ENCODE results near the gene PKDCC.
"Not testable (repeated sequence)": the region's sequence is repeated elsewhere in the genome, so short reads cannot be mapped to it uniquely, and the experiment has no call there.

The PKDCC gene

GRCh38 chr2:42074661-42075060 is 26.8 kb downstream of the PKDCC start:
- Histone ChIP-seq H3K9me3 (ENCODE audit: control insufficient read depth, insufficient read depth, low read length) (no peaks in the 10 kb centered on the region), H3K4me1 (ENCODE audit: insufficient read depth, low read length) (no peaks in the 10 kb centered on the region; the same call in 1 of the 2 replicates), H3K36me3 (ENCODE audit: insufficient read depth, low read length) (no peaks in the 10 kb centered on the region), H3K9ac (ENCODE audit: low read depth, low read length) (no peak overlapping the region)

DNA sequence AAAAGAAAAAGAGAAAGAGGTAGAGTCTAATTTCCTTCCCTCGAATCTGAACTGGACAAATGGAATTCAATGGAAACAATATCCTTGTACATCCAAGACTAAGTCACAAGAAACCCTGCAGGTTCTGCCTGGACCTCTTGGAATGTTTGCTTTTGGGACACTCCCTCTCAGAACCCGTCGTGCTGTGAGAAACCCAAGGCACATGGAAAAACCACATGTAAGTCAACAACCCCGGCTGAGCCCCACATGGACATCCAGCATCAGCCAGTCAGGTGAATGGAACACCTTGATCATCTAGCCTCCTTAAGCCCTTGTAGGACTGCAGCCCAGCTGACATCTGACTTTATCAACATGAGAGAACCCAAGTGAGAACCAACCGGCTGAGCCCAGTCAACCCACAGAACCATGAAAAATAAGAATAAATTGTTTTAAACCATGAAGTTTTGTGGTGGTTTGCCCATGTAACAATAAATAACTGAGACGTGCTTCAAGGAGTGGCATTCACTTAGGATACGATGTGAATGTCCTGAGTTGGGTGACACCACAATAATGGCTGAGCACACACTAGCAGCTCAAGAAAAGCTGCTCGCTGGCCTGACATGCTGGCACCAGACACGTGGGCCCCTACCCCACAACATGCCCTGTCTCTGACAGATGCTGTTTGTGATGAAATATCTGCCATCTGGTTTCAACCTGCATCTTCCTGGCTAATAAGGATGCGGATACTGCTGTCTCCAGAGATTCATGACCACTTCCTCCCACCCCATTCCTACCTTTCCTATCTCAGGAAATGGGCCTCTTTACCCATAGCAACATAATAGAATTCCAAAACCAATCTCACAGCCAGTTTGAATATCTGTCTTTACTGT is 28.8 kb downstream of the PKDCC start:
- Histone ChIP-seq H3K9ac (ENCODE audit: low read depth, low read length) (no peak overlapping the region), H3K36me3 (ENCODE audit: insufficient read depth, low read length) (no peaks in the 10 kb centered on the region), H3K4me1 (ENCODE audit: insufficient read depth, low read length) (no peaks in the 10 kb centered on the region; the same call in 1 of the 2 replicates), H3K9me3 (ENCODE audit: control insufficient read depth, insufficient read depth, low read length) (no peaks in the 10 kb centered on the region; the same call in 1 of the 2 replicates)

DNA sequence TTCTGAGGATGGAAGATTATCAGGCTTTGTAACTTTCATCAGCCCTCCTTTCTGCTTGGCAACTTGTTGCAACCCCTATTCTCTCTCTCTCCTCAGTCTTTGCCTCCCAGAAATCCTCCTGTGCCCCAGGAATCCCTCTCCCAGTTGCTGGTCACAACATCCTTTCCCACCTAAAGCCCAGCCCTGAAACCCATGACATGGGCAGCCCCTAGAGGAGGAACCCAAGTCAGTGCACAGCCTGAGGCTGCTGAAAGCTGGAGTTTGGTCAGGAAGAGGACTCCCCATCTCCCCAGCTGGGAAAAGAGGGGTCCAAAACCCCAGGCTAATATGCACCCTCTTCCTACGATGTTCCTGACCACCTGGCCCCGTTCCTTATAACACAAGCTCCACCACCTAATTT is 29.5 kb downstream of the PKDCC start:
- Histone ChIP-seq H3K36me3 (ENCODE audit: insufficient read depth, low read length) (no peaks in the 10 kb centered on the region), H3K9me3 (ENCODE audit: control insufficient read depth, insufficient read depth, low read length) (no peaks in the 10 kb centered on the region; the same call in 1 of the 2 replicates), H3K4me1 (ENCODE audit: insufficient read depth, low read length) (no peaks in the 10 kb centered on the region; the same call in 1 of the 2 replicates), H3K9ac (ENCODE audit: low read depth, low read length) (no peak overlapping the region)

- no peak overlapping the region for H3K9ac ChIP-seq (ENCODE audit: low read depth, low read length)
- no peaks in the 10 kb centered on the region for H3K4me1 ChIP-seq (ENCODE audit: insufficient read depth, low read length)
- no peaks in the 10 kb centered on the region; the same call in 1 of the 2 replicates for H3K9me3 ChIP-seq (ENCODE audit: control insufficient read depth, insufficient read depth, low read length)
- H3K36me3 ChIP-seq (ENCODE audit: insufficient read depth, low read length) = no peaks in the 10 kb centered on the region
Observed at GRCh38 chr2:42079737-42080287, 32.0 kb downstream of the PKDCC start.

GRCh38 chr2:42081151-42081550 is 33.3 kb downstream of the PKDCC start:
- H3K9me3 ChIP-seq (ENCODE audit: control insufficient read depth, insufficient read depth, low read length) = not testable (repeated sequence)

GRCh38 chr2:42082016-42082415 is 34.2 kb downstream of the PKDCC start:
- Histone ChIP-seq H3K4me1 (ENCODE audit: insufficient read depth, low read length) (0 out of 2 replicates have a peak, but pooled peaks cover 3% of the 10 kb centered on the region), H3K9me3 (ENCODE audit: control insufficient read depth, insufficient read depth, low read length) (no peaks in the 10 kb centered on the region; the same call in 1 of the 2 replicates), H3K36me3 (ENCODE audit: insufficient read depth, low read length) (no peaks in the 10 kb centered on the region), H3K9ac (ENCODE audit: low read depth, low read length) (no peak overlapping the region)

More at GRCh38 chr2:42081151-42081550, 33.3 kb downstream of the PKDCC start:
- H3K4me1 ChIP-seq (ENCODE audit: insufficient read depth, low read length); H3K36me3 ChIP-seq (ENCODE audit: insufficient read depth, low read length); H3K9ac ChIP-seq (ENCODE audit: low read depth, low read length): not testable (repeated sequence)

DNA sequence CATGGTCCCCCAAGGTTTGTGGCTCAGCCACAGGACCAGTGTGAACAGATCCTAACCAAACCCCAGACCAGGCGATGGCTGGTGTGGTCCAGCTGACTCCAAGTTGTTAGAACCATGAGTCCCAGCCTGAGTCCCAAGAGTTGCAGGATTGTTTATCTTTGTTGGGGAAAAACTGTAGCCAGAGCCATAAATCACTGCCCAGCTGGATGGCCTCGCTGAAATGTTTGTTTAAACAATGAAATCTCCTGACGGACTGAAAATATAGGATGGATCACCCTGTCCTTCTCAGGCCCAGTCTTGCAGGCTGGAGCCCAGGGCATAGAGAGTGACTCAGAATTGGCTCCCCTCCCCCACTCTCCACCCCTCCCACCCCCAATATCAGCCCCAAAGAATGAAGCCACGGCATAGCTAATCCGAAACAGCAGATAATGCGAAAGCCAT is 36.4 kb downstream of the PKDCC start:
- H3K36me3 ChIP-seq (ENCODE audit: insufficient read depth, low read length) = no peaks in the 10 kb centered on the region
- H3K4me1 ChIP-seq (ENCODE audit: insufficient read depth, low read length) = 0 out of 2 replicates have a peak, but pooled peaks cover 3% of the 10 kb centered on the region
- no peak overlapping the region for H3K9ac ChIP-seq (ENCODE audit: low read depth, low read length)
- no peaks in the 10 kb centered on the region; the same call in 1 of the 2 replicates for H3K9me3 ChIP-seq (ENCODE audit: control insufficient read depth, insufficient read depth, low read length)

GRCh38 chr2:42085070-42085469 is 37.2 kb downstream of the PKDCC start:
- H3K36me3 ChIP-seq (ENCODE audit: insufficient read depth, low read length); H3K9me3 ChIP-seq (ENCODE audit: control insufficient read depth, insufficient read depth, low read length); H3K4me1 ChIP-seq (ENCODE audit: insufficient read depth, low read length); H3K9ac ChIP-seq (ENCODE audit: low read depth, low read length): not testable (repeated sequence)

- Histone ChIP-seq H3K36me3 (ENCODE audit: insufficient read depth, low read length) (no peaks in the 10 kb centered on the region), H3K4me1 (ENCODE audit: insufficient read depth, low read length) (0 out of 2 replicates have a peak, but pooled peaks cover 3% of the 10 kb centered on the region), H3K9ac (ENCODE audit: low read depth, low read length) (no peak overlapping the region), H3K9me3 (ENCODE audit: control insufficient read depth, insufficient read depth, low read length) (no peaks in the 10 kb centered on the region; the same call in 1 of the 2 replicates)
Observed at GRCh38 chr2:42085706-42086487, 38.1 kb downstream of the PKDCC start.

- no peak overlapping the region for H3K9ac ChIP-seq (ENCODE audit: low read depth, low read length)
- H3K4me1 ChIP-seq (ENCODE audit: insufficient read depth, low read length) = 0 out of 2 replicates have a peak, but pooled peaks cover 3% of the 10 kb centered on the region
- H3K9me3 ChIP-seq (ENCODE audit: control insufficient read depth, insufficient read depth, low read length) = no peaks in the 10 kb centered on the region; the same call in 1 of the 2 replicates
- H3K36me3 ChIP-seq (ENCODE audit: insufficient read depth, low read length) = no peaks in the 10 kb centered on the region
Observed at GRCh38 chr2:42086500-42086953, 38.7 kb downstream of the PKDCC start.

GRCh38 chr2:42087137-42087856 is 39.5 kb downstream of the PKDCC start:
- H3K36me3 ChIP-seq (ENCODE audit: insufficient read depth, low read length) = no peaks in the 10 kb centered on the region
- H3K9ac ChIP-seq (ENCODE audit: low read depth, low read length) = no peak overlapping the region
- no peaks in the 10 kb centered on the region for H3K9me3 ChIP-seq (ENCODE audit: control insufficient read depth, insufficient read depth, low read length)
- H3K4me1 ChIP-seq (ENCODE audit: insufficient read depth, low read length) = peaks cover 10% of the 10 kb centered on the region; the same call in 1 of the 2 replicates

DNA sequence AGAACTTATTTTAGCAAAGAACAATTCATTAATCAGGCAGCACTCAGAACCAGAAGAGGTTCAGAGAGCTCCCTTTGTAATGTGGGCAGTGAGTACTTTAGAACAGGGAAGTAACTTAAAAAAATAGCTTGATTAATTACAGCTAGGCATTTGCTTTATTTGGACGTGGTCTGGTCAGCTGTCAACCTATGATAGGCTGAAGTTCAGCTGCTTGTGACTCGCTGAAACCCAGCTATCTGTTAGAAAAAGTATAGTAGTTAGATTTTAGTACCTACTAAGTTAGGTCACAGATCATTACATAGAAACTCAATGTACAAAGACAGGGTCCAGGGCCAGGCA is 40.0 kb downstream of the PKDCC start:
- Histone ChIP-seq H3K4me1 (ENCODE audit: insufficient read depth, low read length) (peaks cover 15% of the 10 kb centered on the region; the same call in 1 of the 2 replicates), H3K9ac (ENCODE audit: low read depth, low read length) (no peak overlapping the region), H3K36me3 (ENCODE audit: insufficient read depth, low read length) (no peaks in the 10 kb centered on the region), H3K9me3 (ENCODE audit: control insufficient read depth, insufficient read depth, low read length) (no peaks in the 10 kb centered on the region)

- peaks cover 17% of the 10 kb centered on the region; the same call in 1 of the 2 replicates for H3K4me1 ChIP-seq (ENCODE audit: insufficient read depth, low read length)
- no peak overlapping the region for H3K9ac ChIP-seq (ENCODE audit: low read depth, low read length)
- no peaks in the 10 kb centered on the region for H3K9me3 ChIP-seq (ENCODE audit: control insufficient read depth, insufficient read depth, low read length)
- H3K36me3 ChIP-seq (ENCODE audit: insufficient read depth, low read length) = no peaks in the 10 kb centered on the region
Observed at GRCh38 chr2:42089340-42089925, 41.6 kb downstream of the PKDCC start.
